Left hindlimb (tissue), 1 donor: ENCODE results near the gene TTC38.
"Not testable (repeated sequence)": the region's sequence is repeated elsewhere in the genome, so short reads cannot be mapped to it uniquely, and the experiment has no call there.

Experiments
- DNase-seq: peaks from one replicate; pipeline ENCODE4 v3.0.0-alpha.2; 2018

Gene TTC38

GRCh38 chr22:46297151-46297812 lies 29.5 kb downstream of the TTC38 start:
- no peak for DNase-seq

GRCh38 chr22:46299101-46299500 lies 31.3 kb downstream of the TTC38 start:
- no peak for DNase-seq

GRCh38 chr22:46300491-46300890 lies 32.7 kb downstream of the TTC38 start:
- DNase-seq = no peak

GRCh38 chr22:46303347-46303965 lies 35.6 kb downstream of the TTC38 start:
- DNase-seq = no peak

- DNase-seq = no peak
These were observed 40.6 kb downstream of the TTC38 start for GRCh38 chr22:46308283-46308988.

GRCh38 chr22:46309526-46310085 lies 41.8 kb downstream of the TTC38 start:
- DNase-seq = no peak

GRCh38 chr22:46312056-46312455 lies 44.2 kb downstream of the TTC38 start:
- DNase-seq = no peak

GRCh38 chr22:46312848-46313247 lies 45.0 kb downstream of the TTC38 start:
- not testable (repeated sequence) for DNase-seq

GRCh38 chr22:46315976-46316375 lies 48.2 kb downstream of the TTC38 start:
- no peak for DNase-seq

GRCh38 chr22:46317646-46318045 lies 49.8 kb downstream of the TTC38 start:
- no peak for DNase-seq

- DNase-seq = no peak
These were observed 50.8 kb downstream of the TTC38 start for GRCh38 chr22:46318576-46318975.

GRCh38 chr22:46319319-46319718 lies 51.5 kb downstream of the TTC38 start:
- DNase-seq = no peak

GRCh38 chr22:46320166-46320710 lies 52.4 kb downstream of the TTC38 start:
- DNase-seq = no peak

- DNase-seq = no peak
These were observed 53.0 kb downstream of the TTC38 start for GRCh38 chr22:46320716-46321386.

- DNase-seq = no peak
These were observed 54.9 kb downstream of the TTC38 start for GRCh38 chr22:46322711-46323110.

GRCh38 chr22:46323162-46323561 lies 55.4 kb downstream of the TTC38 start:
- no peak for DNase-seq

GRCh38 chr22:46326066-46326680 lies 58.4 kb downstream of the TTC38 start:
- DNase-seq = no peak

GRCh38 chr22:46327691-46328465 lies 60.1 kb downstream of the TTC38 start:
- no peak for DNase-seq

- DNase-seq = no peak
These were observed 61.0 kb downstream of the TTC38 start for GRCh38 chr22:46328797-46329196.

GRCh38 chr22:46329616-46330015 lies 61.8 kb downstream of the TTC38 start:
- DNase-seq = no peak

- no peak for DNase-seq
These were observed 62.6 kb downstream of the TTC38 start for GRCh38 chr22:46330426-46330825.

- DNase-seq = no peak
These were observed 63.7 kb downstream of the TTC38 start for GRCh38 chr22:46331496-46331895.
